Measurements from ENCODE around the gene NPW. TPM values are rescaled to one million over a fixed set of nuclear protein-coding genes. Genes with fewer than 3 reads are reported as not detected.

Gene NPW
- total RNA-seq: 0.13 and 0.72 TPM in 2 replicates

DNA sequence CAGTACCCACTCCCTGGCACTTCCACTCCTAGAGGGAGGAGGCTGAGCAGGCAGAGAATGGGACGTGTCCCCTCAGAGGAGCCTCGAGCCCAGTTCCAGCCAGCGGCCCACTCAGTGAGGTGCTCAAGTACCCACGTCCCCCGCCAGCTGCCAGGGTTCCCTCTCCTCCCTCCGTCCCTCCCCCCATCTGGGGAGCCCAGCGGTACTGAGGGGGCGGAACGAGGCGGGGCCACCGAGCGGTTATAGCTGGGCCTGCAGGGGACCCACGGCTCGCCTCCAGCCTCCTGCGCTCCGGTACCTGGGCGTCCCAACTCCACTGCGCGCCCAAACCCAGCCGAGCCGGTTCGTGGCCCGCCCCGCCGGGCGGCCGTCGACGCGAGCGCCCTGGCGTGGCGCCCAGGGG, at the start of gene NPW:
Gene NPW, plus strand, starts transcription at position 268 of the 403 bp plus-strand sequence.

DNA sequence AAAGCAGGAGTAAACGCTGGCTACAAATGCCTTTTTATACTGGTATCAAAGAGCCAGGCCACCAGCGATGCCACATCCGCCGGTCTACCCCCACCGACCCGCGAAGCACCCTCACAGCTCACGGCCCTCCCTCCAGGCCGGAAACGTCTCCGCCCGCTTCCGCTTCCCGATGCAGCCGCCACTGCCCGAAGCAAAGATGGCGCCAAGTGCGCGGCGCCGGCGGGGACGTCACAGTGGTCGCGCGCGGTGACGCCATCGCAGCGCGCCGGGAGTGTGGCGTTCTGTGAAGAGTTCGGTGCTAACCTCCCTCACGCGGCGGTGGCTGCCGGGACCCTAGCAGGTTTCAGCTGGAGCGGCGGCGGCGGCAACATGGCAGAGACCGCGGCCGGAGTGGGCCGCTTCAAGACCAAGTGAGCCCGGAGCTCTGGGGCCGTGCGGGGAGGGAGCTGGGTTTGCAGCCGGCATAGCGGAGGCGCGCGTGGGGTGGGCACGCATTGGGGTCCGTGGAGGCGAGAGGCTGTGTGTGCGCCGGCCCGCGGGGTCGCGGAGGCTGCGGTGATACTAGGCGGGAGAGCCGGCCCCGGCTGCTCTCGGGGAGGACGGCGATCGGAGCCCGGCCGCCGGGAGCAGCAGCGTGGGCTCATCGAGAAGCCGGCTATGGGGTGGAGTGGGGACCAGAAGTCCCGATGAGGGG, 47.6 kb upstream of the NPW start, which contains the start of gene TBL3:
Gene TBL3, plus strand, starts transcription at position 258 of the 694 bp plus-strand sequence. Its CDS starts 112 bp downstream, at position 370.

GRCh38 chr16:1981398-1981836, 38.2 kb upstream of the NPW start, which contains the start of gene NOXO1:
Gene NOXO1 (minus strand): TSS chr16:1981469. CDS start chr16:1981179, 290 bp downstream.

DNA sequence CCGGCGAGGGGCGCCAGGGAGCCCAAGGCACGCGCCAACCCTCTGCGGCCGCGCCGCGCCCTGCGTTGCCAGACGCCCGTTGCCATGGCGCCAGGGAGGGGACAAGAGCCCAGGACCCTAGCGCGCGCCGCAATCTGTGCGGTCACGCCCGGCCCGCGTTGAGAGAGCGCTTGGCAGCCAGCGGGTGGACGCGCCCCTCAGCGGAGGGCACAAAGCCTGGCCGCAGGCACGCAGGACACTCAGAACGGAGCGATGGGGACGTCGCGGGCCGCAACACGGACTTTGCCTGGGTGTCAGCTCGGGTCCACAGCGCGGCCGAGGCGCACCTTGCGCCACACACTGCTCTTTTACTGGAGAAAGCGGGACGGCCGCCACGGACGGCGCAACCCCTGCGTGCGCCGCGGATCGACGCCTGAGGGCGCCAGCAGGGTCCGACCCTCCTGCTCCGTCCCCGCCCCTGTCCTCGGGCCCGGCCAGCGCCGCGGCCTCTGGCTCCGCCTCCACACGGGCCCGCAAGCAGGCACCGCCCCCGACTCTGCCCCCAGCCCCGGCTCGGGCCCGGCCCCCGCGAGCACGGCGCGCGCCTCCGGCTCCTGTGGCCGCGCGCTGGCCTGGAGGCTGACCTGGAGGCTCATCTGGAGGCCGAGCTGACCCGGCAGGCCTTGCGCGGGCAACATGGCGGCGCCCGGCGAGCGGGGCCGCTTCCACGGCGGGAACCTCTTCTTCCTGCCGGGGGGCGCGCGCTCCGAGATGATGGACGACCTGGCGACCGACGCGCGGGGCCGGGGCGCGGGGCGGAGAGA, 35.8 kb upstream of the NPW start, which contains the start of gene GFER:
Gene GFER, plus strand, starts transcription at position 650 of the 803 bp plus-strand sequence. Its CDS starts 26 bp downstream, at position 676.

GRCh38 chr16:1989209-1990100, 30.1 kb upstream of the NPW start, which contains the start of gene SYNGR3:
Gene SYNGR3 (plus strand): TSS chr16:1989970. CDS start chr16:1990103, 133 bp downstream.

GRCh38 chr16:2009791-2010510, 9.6 kb upstream of the NPW start, which contains the start of gene ZNF598:
Gene ZNF598 (minus strand): TSS chr16:2009821.

GRCh38 chr16:2026461-2027023, 7.0 kb downstream of the NPW start, which contains the start of gene NHERF2:
Gene NHERF2 (plus strand): TSS chr16:2026902. CDS start chr16:2027006, 104 bp downstream.

GRCh38 chr16:2047330-2048115, 27.9 kb downstream of the NPW start, which contains the start of the genes NTHL1 and TSC2:
Gene NTHL1 (minus strand): TSS chr16:2047834. CDS start chr16:2047823, 11 bp downstream.
Gene TSC2 (plus strand): TSS chr16:2047985. CDS start chr16:2048616, 631 bp downstream.

Small RNAs within 50 kb of the gene (small RNA-seq; reads per million reads assigned to genes)
- gene AC005363.2 (not detected), gene RN7SL219P (not detected)

Other genes starting within 250 kb of the NPW start
- 26.1 and 27.0 TPM in 2 replicates for gene NME3, start 248.2 kb upstream of the NPW start, total RNA-seq
- gene EME2, start 247.0 kb upstream of the NPW start, total RNA-seq: 11.6 and 13.5 TPM in 2 replicates
- gene MRPS34, start 246.7 kb upstream of the NPW start, total RNA-seq: 59.0 and 75.9 TPM in 2 replicates
- gene SPSB3, start 237.2 kb upstream of the NPW start, total RNA-seq: 21.0 and 25.3 TPM in 2 replicates
- gene NUBP2, start 236.8 kb upstream of the NPW start, total RNA-seq: 61.0 and 66.9 TPM in 2 replicates
- gene IGFALS, start 226.1 kb upstream of the NPW start, total RNA-seq: not detected in 2 replicates
- gene HAGH, start 193.0 kb upstream of the NPW start, total RNA-seq: 43.0 and 46.1 TPM in 2 replicates
- gene FAHD1, start 192.6 kb upstream of the NPW start, total RNA-seq: 57.3 and 63.8 TPM in 2 replicates
- gene MEIOB, start 147.6 kb upstream of the NPW start, total RNA-seq: 0.14 and 0.66 TPM in 2 replicates
- gene HS3ST6, start 101.4 kb upstream of the NPW start, total RNA-seq: not detected in 2 replicates
- 14.6 and 16.4 TPM in 2 replicates for gene MSRB1, start 76.6 kb upstream of the NPW start, total RNA-seq
- not detected in 2 replicates for gene RPL3L, start 65.1 kb upstream of the NPW start, total RNA-seq
- gene NDUFB10, start 60.2 kb upstream of the NPW start, total RNA-seq: 97.1 and 113 TPM in 2 replicates
- 2,240 and 2,662 TPM in 2 replicates for gene RPS2, start 55.0 kb upstream of the NPW start, total RNA-seq
- gene RNF151, start 52.9 kb upstream of the NPW start, total RNA-seq: not detected in 2 replicates
- gene TBL3, start 47.7 kb upstream of the NPW start, total RNA-seq: 48.4 and 49.1 TPM in 2 replicates
- 0.40 TPM in 1 of 2 replicates, not detected in the other for gene NOXO1, start 38.3 kb upstream of the NPW start, total RNA-seq
- gene GFER, start 35.6 kb upstream of the NPW start, total RNA-seq: 8.6 and 13.6 TPM in 2 replicates
- 1.3 and 1.6 TPM in 2 replicates for gene SYNGR3, start 29.8 kb upstream of the NPW start, total RNA-seq
- 26.7 and 36.5 TPM in 2 replicates for gene ZNF598, start 10.0 kb upstream of the NPW start, total RNA-seq
- gene NHERF2, start 7.1 kb downstream of the NPW start, total RNA-seq: 52.7 and 94.3 TPM in 2 replicates
- 18.6 and 27.1 TPM in 2 replicates for gene NTHL1, start 28.0 kb downstream of the NPW start, total RNA-seq
- gene TSC2, start 28.2 kb downstream of the NPW start, total RNA-seq: 56.4 and 61.7 TPM in 2 replicates
- 56.4 and 62.8 TPM in 2 replicates for gene PKD1, start 116.1 kb downstream of the NPW start, total RNA-seq
- gene RAB26, start 128.8 kb downstream of the NPW start, total RNA-seq: 0.36 and 0.66 TPM in 2 replicates
- 94.2 and 94.6 TPM in 2 replicates for gene TRAF7, start 136.0 kb downstream of the NPW start, total RNA-seq
- gene CASKIN1, start 176.8 kb downstream of the NPW start, total RNA-seq: under 0.01 and 0.13 TPM in 2 replicates
- 37.1 and 44.0 TPM in 2 replicates for gene MLST8, start 185.7 kb downstream of the NPW start, total RNA-seq
- gene BRICD5, start 191.1 kb downstream of the NPW start, total RNA-seq: 1.3 and 1.8 TPM in 2 replicates
- 16.7 and 26.2 TPM in 2 replicates for gene PGP, start 195.1 kb downstream of the NPW start, total RNA-seq
- gene E4F1, start 203.8 kb downstream of the NPW start, total RNA-seq: 21.0 and 26.1 TPM in 2 replicates
- gene DNASE1L2, start 216.7 kb downstream of the NPW start, total RNA-seq: 0.36 and 0.80 TPM in 2 replicates
- 23.5 and 24.5 TPM in 2 replicates for gene ECI1, start 231.8 kb downstream of the NPW start, total RNA-seq
- 138 and 175 TPM in 2 replicates for gene RNPS1, start 248.3 kb downstream of the NPW start, total RNA-seq

Measured in thoracic aorta endothelial cell (primary cell).